ENCODE results near the gene KRT32. TPM values are rescaled to one million over a fixed set of nuclear protein-coding genes. Genes with fewer than 3 reads are reported as not detected.

The KRT32 gene
- total RNA-seq, 1 experiment from 2014 or later, result 0.72 TPM

GRCh38 chr17:41478237-41478636 is 11.1 kb upstream of the KRT32 start:
- Histone ChIP-seq H3K4me3 (ENCODE audit: low read depth in 2 of 2, low read length in 2 of 2) (no peak overlapping the region), H3K9me3 (ENCODE audit: control insufficient read depth, insufficient read depth, low read depth, low read length) (no peaks in the 10 kb centered on the region), H3K27me3 (ENCODE audit: control insufficient read depth, insufficient read depth, low read length) (no peaks in the 10 kb centered on the region), H3K4me1 (ENCODE audit: control insufficient read depth, insufficient read depth, low read length) (0 out of 2 replicates have a peak, but pooled peaks cover 2% of the 10 kb centered on the region), H3K27ac (ENCODE audit: low read length) (peak overlapping the region; percentile 39), H3K36me3 (ENCODE audit: control insufficient read depth, insufficient read depth, low read length) (no peaks in the 10 kb centered on the region)
- POLR2A ChIA-PET, result interaction anchor here (0.5 kb wide), 1 partner anchor 600 kb away, joined by 3 read pairs; no protein-coding TSS in a partner anchor
- intact Hi-C loops (cut with micrococcal nuclease; ENCODE audit: unreplicated experiment) (no loop called here), in situ Hi-C loops (cut with HindIII; ENCODE audit: low pct_unique_long_range_greater_than_20kb, low sequenced_read_pairs) (no loop called here)
- TF ChIP-seq SIN3A (IDR thresholded peaks at IDR 0.05; ENCODE audit: borderline replicate concordance, insufficient read depth, low read depth, low read length) (no peak), REST (IDR thresholded peaks at IDR 0.05; ENCODE audit: insufficient read depth in 1 of 2, low read depth in 2 of 2, low read length in 1 of 2) (no peak), TCF7L2 (IDR thresholded peaks at IDR 0.05; ENCODE audit: low read depth, low read length) (no peak), POLR2AphosphoS5 (IDR thresholded peaks at IDR 0.05; ENCODE audit: low read depth, low read length) (no peak), CTCF (IDR thresholded peaks at IDR 0.05) (no peak)
- CTCF ChIA-PET, result no interaction called here
- ATAC-seq (peak; percentile 38; the same call in 1 of the 2 replicates), DNase-seq (ENCODE audit: low read depth, low spot score) (no peak)
- BruUV-seq (replicated peaks), result no TSS peak

- Histone ChIP-seq H3K27ac (ENCODE audit: low read length) (no peak overlapping the region), H3K4me1 (ENCODE audit: control insufficient read depth, insufficient read depth, low read length) (no peaks in the 10 kb centered on the region), H3K4me3 (ENCODE audit: low read depth in 2 of 2, low read length in 2 of 2) (no peak overlapping the region), H3K27me3 (ENCODE audit: control insufficient read depth, insufficient read depth, low read length) (no peaks in the 10 kb centered on the region), H3K36me3 (ENCODE audit: control insufficient read depth, insufficient read depth, low read length) (no peaks in the 10 kb centered on the region), H3K9me3 (ENCODE audit: control insufficient read depth, insufficient read depth, low read depth, low read length) (no peaks in the 10 kb centered on the region)
- ChIA-PET CTCF (interaction anchor here (0.7 kb wide), 1 partner anchor 84 kb away, joined by 4 read pairs; no protein-coding TSS in a partner anchor), POLR2A (no interaction called here)
- intact Hi-C loops (cut with micrococcal nuclease; ENCODE audit: unreplicated experiment) (no loop called here), in situ Hi-C loops (cut with HindIII; ENCODE audit: low pct_unique_long_range_greater_than_20kb, low sequenced_read_pairs) (no loop called here)
- DNase-seq (ENCODE audit: low read depth, low spot score), result no peak
- ATAC-seq, result no peak
- BruUV-seq (replicated peaks), result no TSS peak
- TF ChIP-seq SIN3A (IDR thresholded peaks at IDR 0.05; ENCODE audit: borderline replicate concordance, insufficient read depth, low read depth, low read length) (no peak), REST (IDR thresholded peaks at IDR 0.05; ENCODE audit: insufficient read depth in 1 of 2, low read depth in 2 of 2, low read length in 1 of 2) (no peak), POLR2AphosphoS5 (IDR thresholded peaks at IDR 0.05; ENCODE audit: low read depth, low read length) (no peak), CTCF (IDR thresholded peaks at IDR 0.05) (no peak)
These were observed 10.0 kb upstream of the KRT32 start for GRCh38 chr17:41476866-41477815.

Data from Panc1 (cell line).